ENCODE measurements around the gene VPS26B.

DNA sequence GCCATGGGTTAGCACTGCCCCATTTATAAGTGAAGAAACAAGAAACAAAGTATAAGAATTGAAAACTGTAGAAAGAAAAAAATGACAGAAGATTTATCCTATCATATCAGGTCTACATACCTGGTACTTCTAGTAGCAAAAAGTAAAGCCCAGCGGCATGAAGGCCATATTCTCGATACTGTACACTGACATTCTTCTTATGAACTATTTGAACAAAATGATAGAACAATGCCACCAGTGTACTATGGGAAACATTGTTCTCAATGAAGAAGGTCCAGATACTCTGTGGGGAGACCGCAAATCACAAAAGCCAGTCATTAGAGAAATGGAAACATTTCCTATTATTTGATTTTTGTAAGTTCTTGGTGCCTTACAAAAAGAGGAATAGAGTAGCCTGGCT lies 7.7 kb upstream of the VPS26B start:
- TF ChIP-seq, protein P1, sequence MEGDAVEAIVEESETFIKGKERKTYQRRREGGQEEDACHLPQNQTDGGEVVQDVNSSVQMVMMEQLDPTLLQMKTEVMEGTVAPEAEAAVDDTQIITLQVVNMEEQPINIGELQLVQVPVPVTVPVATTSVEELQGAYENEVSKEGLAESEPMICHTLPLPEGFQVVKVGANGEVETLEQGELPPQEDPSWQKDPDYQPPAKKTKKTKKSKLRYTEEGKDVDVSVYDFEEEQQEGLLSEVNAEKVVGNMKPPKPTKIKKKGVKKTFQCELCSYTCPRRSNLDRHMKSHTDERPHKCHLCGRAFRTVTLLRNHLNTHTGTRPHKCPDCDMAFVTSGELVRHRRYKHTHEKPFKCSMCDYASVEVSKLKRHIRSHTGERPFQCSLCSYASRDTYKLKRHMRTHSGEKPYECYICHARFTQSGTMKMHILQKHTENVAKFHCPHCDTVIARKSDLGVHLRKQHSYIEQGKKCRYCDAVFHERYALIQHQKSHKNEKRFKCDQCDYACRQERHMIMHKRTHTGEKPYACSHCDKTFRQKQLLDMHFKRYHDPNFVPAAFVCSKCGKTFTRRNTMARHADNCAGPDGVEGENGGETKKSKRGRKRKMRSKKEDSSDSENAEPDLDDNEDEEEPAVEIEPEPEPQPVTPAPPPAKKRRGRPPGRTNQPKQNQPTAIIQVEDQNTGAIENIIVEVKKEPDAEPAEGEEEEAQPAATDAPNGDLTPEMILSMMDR (conservative IDR thresholded peaks at IDR 0.05), result no peak
- TF ChIP-seq EZH2 (IDR thresholded peaks at IDR 0.05; ENCODE audit: low read depth), result no peak

Data from PC-9 (cell line).